A549 (cell line): ENCODE measurements around the gene MEIKIN. TPM values are rescaled to one million over a fixed set of nuclear protein-coding genes. Genes with fewer than 3 reads are reported as not detected.

Experiments used
- ATAC-seq, 2 experiments: fragments of 200-7000 bp in 1 of 2; fragments of >200 bp in 1 of 2; cut with Nextera tagmentation in 1 of 2; cut with Tn5 transposase in 1 of 2; 3 replicates each; pipeline versions ENCODE4 v1.8.0 to v1.9.1; 2018 to 2020; ENCODE audit warnings: mild to moderate bottlenecking in 1 of 2, moderate library complexity in 1 of 2
- CTCF ChIA-PET: fragments of 300-600 bp; sonication (Branson Sonifier 250); formaldehyde crosslinking; extraction: SDS; loops from one replicate; lab custom pipeline; 2021; ENCODE audit warnings: antibody characterized with exemption, inconsistent platforms; lab: Yijun Ruan, JAX
- POLR2A ChIA-PET: fragments of 350-600 bp; formaldehyde crosslinking; extraction: SDS; loops from one replicate; lab custom pipeline; 2021; ENCODE audit warnings: antibody characterized with exemption, inconsistent platforms; lab: Yijun Ruan, JAX
- DNase-seq, 2 experiments: peaks; one replicate each; pipeline versions ENCODE4 v3.0.0 to v3.0.0-alpha.2; 2011 to 2016; ENCODE audit warnings: low read depth in 1 of 2, low spot score in 1 of 2
- FAIRE-seq: peaks from 2 replicates; lab custom pipeline; 2011; peaks lifted over from hg19 to GRCh38; lab: Jason Lieb, UNC
- H3K27ac ChIP-seq, 2 experiments: fragments of >200 bp; sonication (Bioruptor Twin); formaldehyde crosslinking; 3 replicates each; pipeline ENCODE4 v1.5.1; 2016 to 2017
- H3K4me1 ChIP-seq: fragments of >200 bp; sonication (Bioruptor Twin); formaldehyde crosslinking; 3 replicates; pipeline ENCODE4 v1.6.1; 2016
- H3K4me2 ChIP-seq: fragments of >200 bp; sonication (Bioruptor Twin); formaldehyde crosslinking; 3 replicates; pipeline ENCODE4 v1.6.1; 2016
- H3K4me3 ChIP-seq: fragments of >200 bp; sonication (Bioruptor Twin); formaldehyde crosslinking; 3 replicates; pipeline ENCODE4 v1.5.1; 2016
- H3K9me3 ChIP-seq: fragments of >200 bp; sonication (Bioruptor Twin); formaldehyde crosslinking; 3 replicates; pipeline ENCODE4 v1.6.1; 2016
- BHLHE40 ChIP-seq: IDR thresholded peaks from 2 replicates; pipeline ENCODE4 v1.6.1; 2012; ENCODE audit warnings: low read depth, low read length, inconsistent platforms
- CBX2 ChIP-seq: fragments of 200-600 bp; sonication (generic); IDR thresholded peaks from 2 replicates; pipeline ENCODE4 v1.6.1; 2016; ENCODE audit warnings: low read depth, mild to moderate bottlenecking, borderline replicate concordance
- EHF ChIP-seq: fragments of 250-450 bp; sonication (Bioruptor Pico); IDR thresholded peaks from 2 replicates; pipeline ENCODE4 v1.5.0; 2020; ENCODE audit warnings: mild to moderate bottlenecking
- HDAC2 ChIP-seq: fragments of 200-600 bp; sonication (generic); IDR thresholded peaks from 2 replicates; pipeline ENCODE4 v1.6.1; 2016
- HOXB5 ChIP-seq: fragments of 250-450 bp; sonication (Bioruptor Pico); IDR thresholded peaks from 2 replicates; pipeline ENCODE4 v1.5.0; 2020; ENCODE audit warnings: mild to moderate bottlenecking, moderate library complexity
- JUNB ChIP-seq: fragments of >200 bp; sonication (Bioruptor Twin); formaldehyde crosslinking; IDR thresholded peaks from 2 replicates; pipeline ENCODE4 v1.6.1; 2016
- MAZ ChIP-seq: fragments of 150-350 bp; IDR thresholded peaks from 2 replicates; pipeline ENCODE4 v1.6.1; 2014; ENCODE audit warnings: antibody characterized with exemption, low read depth, low read length, borderline replicate concordance
- SMC3 ChIP-seq: fragments of >200 bp; sonication (Bioruptor Twin); formaldehyde crosslinking; IDR thresholded peaks from 3 replicates; pipeline ENCODE4 v1.6.1; 2018; ENCODE audit warnings: inconsistent platforms
- SREBF2 ChIP-seq: fragments of 450-650 bp; IDR thresholded peaks from 2 replicates; pipeline ENCODE4 v1.6.1; 2014; ENCODE audit warnings: mild to moderate bottlenecking, moderate library complexity
- TP53 ChIP-seq: fragments of 250-450 bp; sonication (Bioruptor Pico); IDR thresholded peaks from 2 replicates; pipeline ENCODE4 v1.5.0; 2021; ENCODE audit warnings: mild to moderate bottlenecking, moderate library complexity
- ZSCAN20 ChIP-seq: fragments of 250-450 bp; sonication (Bioruptor Pico); IDR thresholded peaks from 2 replicates; pipeline ENCODE4 v1.8.0; 2022; ENCODE audit warnings: mild to moderate bottlenecking, moderate library complexity
- WGBS: methylation state at CpG from one replicate; pipeline ENCODE4 v1.1.6; 2017; ENCODE audit errors: missing lambda C conversion rate; 5-methylcytosine and 5-hydroxymethylcytosine counted together
- polyA plus RNA-seq, 4 experiments: library from polyadenylated mRNA; depleted of rRNA in 3 of 4; stranded (reverse); fragments of >200 nt; fragmentation: RNase III in 1 of 4; extraction: RNeasy Plus Mini Kit Qiagen cat#74134 plus additional on column Dnase treatment in 1 of 4; gene quantifications; 2 replicates in 3 of 4; 3 replicates in 1 of 4; pipeline ENCODE4 v1.2.3, GENCODE V29; 2011 to 2017
- TF ChIP-seq, protein P1 (sequence below): fragments of >200 bp; sonication (Bioruptor Twin); formaldehyde crosslinking; IDR thresholded peaks from 3 replicates; pipeline ENCODE4 v1.6.1; 2016
- TF ChIP-seq, protein P2 (sequence below): fragments of 250-450 bp; sonication (Bioruptor Pico); IDR thresholded peaks from 2 replicates; pipeline ENCODE4 v1.5.0; 2020; ENCODE audit warnings: low read depth, mild to moderate bottlenecking, moderate library complexity
- TF ChIP-seq, protein P3 (sequence below): fragments of 450-650 bp; IDR thresholded peaks from 2 replicates; pipeline ENCODE4 v1.6.1; 2014; ENCODE audit warnings: antibody characterized with exemption
- TF ChIP-seq, protein P4 (sequence below): fragments of >200 bp; sonication (Bioruptor Twin); formaldehyde crosslinking; IDR thresholded peaks from 3 replicates; pipeline ENCODE4 v1.5.1; 2016
- TF ChIP-seq, protein P5 (sequence below): IDR thresholded peaks from 2 replicates; pipeline ENCODE4 v1.6.1; 2012

The MEIKIN gene
- polyA plus RNA-seq, 2 of the 4 experiments (the other 2 are of a cell fraction) = not detected

DNA sequence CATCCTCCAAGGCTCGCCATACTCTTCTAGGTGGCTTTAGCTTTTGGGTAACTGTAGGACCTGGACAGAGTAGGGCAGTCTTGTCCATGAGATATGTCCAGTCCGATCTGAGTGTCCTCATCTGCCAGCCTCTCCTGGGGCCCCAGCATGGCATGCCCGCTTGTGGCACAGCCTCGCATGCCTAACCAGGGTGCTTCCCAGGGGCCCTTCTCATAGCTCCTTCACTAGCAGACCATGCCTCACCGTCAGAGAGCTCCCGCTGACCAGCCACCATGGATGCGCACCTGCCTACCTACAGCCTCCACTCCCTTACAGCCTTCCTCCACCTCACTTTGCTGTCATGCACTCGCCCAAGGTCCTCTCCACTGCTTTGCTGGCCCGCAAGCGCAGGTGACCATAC lies 88.1 kb downstream of the MEIKIN start:
- no peak overlapping the region for H3K4me2 ChIP-seq
- H3K9me3 ChIP-seq = no peaks in the 10 kb centered on the region
- FAIRE-seq (no peak), DNase-seq (no peak), ATAC-seq (no peak)
- H3K4me3 ChIP-seq = no peak overlapping the region
- TF ChIP-seq HOXB5 (no peak), EHF (CRISPR knock-in tag) (no peak), HDAC2 (no peak), MAZ (no peak), CBX2 (no peak), TP53 (CRISPR knock-in tag) (no peak), SREBF2 (no peak)
- TF ChIP-seq, protein P1, sequence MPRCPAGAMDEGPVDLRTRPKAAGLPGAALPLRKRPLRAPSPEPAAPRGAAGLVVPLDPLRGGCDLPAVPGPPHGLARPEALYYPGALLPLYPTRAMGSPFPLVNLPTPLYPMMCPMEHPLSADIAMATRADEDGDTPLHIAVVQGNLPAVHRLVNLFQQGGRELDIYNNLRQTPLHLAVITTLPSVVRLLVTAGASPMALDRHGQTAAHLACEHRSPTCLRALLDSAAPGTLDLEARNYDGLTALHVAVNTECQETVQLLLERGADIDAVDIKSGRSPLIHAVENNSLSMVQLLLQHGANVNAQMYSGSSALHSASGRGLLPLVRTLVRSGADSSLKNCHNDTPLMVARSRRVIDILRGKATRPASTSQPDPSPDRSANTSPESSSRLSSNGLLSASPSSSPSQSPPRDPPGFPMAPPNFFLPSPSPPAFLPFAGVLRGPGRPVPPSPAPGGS = no peak
- 69% methylated on average over 9 of the region's 10 CpGs for WGBS
- POLR2A ChIA-PET = no interaction called here
- CTCF ChIA-PET = no interaction called here
- H3K4me1 ChIP-seq = no peaks in the 10 kb centered on the region
- H3K27ac ChIP-seq = no peak overlapping the region

DNA sequence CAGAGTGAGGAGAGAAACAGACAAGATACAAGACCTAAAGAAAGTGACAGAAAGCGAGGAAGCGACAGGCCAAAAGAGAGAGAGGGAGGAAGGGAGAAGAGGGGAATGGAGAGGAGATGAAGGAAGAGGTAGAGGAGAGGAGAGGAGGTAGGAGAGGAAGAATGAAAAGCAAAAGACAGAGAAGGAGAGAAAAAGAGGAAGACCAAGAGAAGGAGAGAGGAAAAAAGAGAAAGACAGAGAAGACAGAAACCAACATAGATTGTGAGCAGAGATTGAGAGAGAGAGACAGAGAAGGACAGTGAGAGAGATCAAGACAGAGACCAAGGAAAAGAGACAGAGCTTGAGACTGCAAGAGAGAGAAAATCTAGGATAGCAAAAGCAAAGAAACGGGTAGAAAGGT lies 90.0 kb downstream of the MEIKIN start:
- no peaks in the 10 kb centered on the region for H3K4me1 ChIP-seq
- FAIRE-seq = no peak
- POLR2A ChIA-PET = no interaction called here

DNA sequence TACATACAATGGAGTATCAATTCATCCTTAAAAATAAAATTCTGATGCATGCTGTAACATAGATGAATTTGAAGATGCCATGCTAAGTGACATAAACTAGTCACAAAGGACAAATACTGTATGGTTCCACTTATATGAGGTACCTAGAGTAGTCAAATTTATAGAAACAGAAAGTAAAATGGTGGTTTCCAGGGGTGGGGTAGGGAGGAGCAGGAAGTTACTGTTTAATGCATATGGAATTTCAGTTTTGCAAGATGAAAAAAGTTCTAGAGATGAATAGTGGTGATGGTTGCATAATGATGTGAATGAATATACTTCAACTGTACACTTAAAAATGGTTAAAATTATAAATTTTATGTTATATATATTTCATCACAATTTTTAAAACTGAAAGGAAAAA lies 91.3 kb downstream of the MEIKIN start:
- ATAC-seq = no peak
- TF ChIP-seq SMC3 (no peak), ZSCAN20 (no peak), HDAC2 (no peak), BHLHE40 (no peak)
- TF ChIP-seq, protein P2, sequence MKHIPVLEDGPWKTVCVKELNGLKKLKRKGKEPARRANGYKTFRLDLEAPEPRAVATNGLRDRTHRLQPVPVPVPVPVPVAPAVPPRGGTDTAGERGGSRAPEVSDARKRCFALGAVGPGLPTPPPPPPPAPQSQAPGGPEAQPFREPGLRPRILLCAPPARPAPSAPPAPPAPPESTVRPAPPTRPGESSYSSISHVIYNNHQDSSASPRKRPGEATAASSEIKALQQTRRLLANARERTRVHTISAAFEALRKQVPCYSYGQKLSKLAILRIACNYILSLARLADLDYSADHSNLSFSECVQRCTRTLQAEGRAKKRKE (CRISPR knock-in tag) = no peak
- TF ChIP-seq, protein P3, sequence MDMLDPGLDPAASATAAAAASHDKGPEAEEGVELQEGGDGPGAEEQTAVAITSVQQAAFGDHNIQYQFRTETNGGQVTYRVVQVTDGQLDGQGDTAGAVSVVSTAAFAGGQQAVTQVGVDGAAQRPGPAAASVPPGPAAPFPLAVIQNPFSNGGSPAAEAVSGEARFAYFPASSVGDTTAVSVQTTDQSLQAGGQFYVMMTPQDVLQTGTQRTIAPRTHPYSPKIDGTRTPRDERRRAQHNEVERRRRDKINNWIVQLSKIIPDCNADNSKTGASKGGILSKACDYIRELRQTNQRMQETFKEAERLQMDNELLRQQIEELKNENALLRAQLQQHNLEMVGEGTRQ = no peak
- TF ChIP-seq, protein P1 = no peak
- TF ChIP-seq, protein P4, sequence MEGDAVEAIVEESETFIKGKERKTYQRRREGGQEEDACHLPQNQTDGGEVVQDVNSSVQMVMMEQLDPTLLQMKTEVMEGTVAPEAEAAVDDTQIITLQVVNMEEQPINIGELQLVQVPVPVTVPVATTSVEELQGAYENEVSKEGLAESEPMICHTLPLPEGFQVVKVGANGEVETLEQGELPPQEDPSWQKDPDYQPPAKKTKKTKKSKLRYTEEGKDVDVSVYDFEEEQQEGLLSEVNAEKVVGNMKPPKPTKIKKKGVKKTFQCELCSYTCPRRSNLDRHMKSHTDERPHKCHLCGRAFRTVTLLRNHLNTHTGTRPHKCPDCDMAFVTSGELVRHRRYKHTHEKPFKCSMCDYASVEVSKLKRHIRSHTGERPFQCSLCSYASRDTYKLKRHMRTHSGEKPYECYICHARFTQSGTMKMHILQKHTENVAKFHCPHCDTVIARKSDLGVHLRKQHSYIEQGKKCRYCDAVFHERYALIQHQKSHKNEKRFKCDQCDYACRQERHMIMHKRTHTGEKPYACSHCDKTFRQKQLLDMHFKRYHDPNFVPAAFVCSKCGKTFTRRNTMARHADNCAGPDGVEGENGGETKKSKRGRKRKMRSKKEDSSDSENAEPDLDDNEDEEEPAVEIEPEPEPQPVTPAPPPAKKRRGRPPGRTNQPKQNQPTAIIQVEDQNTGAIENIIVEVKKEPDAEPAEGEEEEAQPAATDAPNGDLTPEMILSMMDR = no peak
- Histone ChIP-seq H3K4me1 (no peaks in the 10 kb centered on the region), H3K27ac (no peak overlapping the region), H3K9me3 (no peaks in the 10 kb centered on the region), H3K4me2 (no peak overlapping the region), H3K4me3 (no peak overlapping the region)
- no peak for FAIRE-seq
- ChIA-PET POLR2A (no interaction called here), CTCF (no interaction called here)
- DNase-seq = no peak

More for the DNA sequence above, 90.0 kb downstream of the MEIKIN start:
- Histone ChIP-seq H3K4me2 (no peak overlapping the region), H3K27ac (no peak overlapping the region), H3K9me3 (no peaks in the 10 kb centered on the region), H3K4me3 (no peak overlapping the region)
- TF ChIP-seq JUNB = no peak
- TF ChIP-seq, protein P5, sequence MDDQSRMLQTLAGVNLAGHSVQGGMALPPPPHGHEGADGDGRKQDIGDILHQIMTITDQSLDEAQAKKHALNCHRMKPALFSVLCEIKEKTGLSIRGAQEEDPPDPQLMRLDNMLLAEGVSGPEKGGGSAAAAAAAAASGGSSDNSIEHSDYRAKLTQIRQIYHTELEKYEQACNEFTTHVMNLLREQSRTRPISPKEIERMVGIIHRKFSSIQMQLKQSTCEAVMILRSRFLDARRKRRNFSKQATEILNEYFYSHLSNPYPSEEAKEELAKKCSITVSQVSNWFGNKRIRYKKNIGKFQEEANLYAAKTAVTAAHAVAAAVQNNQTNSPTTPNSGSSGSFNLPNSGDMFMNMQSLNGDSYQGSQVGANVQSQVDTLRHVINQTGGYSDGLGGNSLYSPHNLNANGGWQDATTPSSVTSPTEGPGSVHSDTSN = no peak
- ATAC-seq (no peak), DNase-seq (no peak)
- 55% methylated on average over 3 of the region's 3 CpGs for WGBS
- CTCF ChIA-PET = no interaction called here
